ENCODE data around the gene REPS1. TPM values are rescaled to one million over a fixed set of nuclear protein-coding genes. Genes with fewer than 3 reads are reported as not detected.

REPS1 gene
- total RNA-seq, 1 experiment from 2014 or later = 74.4 TPM

GRCh38 chr6:138923561-138923960 is 64.5 kb downstream of the REPS1 start:
- no peak overlapping the region for H2BK12ac ChIP-seq (ENCODE audit: insufficient read length, low read depth, low read length)
- H3T11ph ChIP-seq (ENCODE audit: low read length) = no peak overlapping the region
- H3K79me1 ChIP-seq (ENCODE audit: insufficient read depth, low read depth, low read length, poor library complexity, severe bottlenecking) = no peaks in the 10 kb centered on the region
- H3K23me2 ChIP-seq (ENCODE audit: insufficient read length, low read depth, low read length, poor library complexity, severe bottlenecking) = no peaks in the 10 kb centered on the region
- no peak overlapping the region for H3K4ac ChIP-seq (ENCODE audit: low read depth, low read length)
- H3K56ac ChIP-seq (ENCODE audit: insufficient read length, low read depth, low read length) = no peak overlapping the region
- H3K4me1 ChIP-seq (ENCODE audit: insufficient read depth, low read length) = no peaks in the 10 kb centered on the region
- no peak overlapping the region for H3K4me2 ChIP-seq (ENCODE audit: insufficient read depth, insufficient read length, low read length)
- no peaks in the 10 kb centered on the region for H4K20me1 ChIP-seq (ENCODE audit: control insufficient read depth, insufficient read depth, insufficient read length)
- no peak overlapping the region for H2BK15ac ChIP-seq (ENCODE audit: low read depth, low read length)
- Mint-ChIP-seq H3K9me3 (no peaks in the 10 kb centered on the region), H3K27ac (peak overlapping the region in 1 of 3 experiments; percentile 19; a peak in 1 of 7 replicates), H3K27me3 (ENCODE audit: low read depth) (no peaks in the 10 kb centered on the region), H3K36me3 (ENCODE audit: insufficient read depth in 1 of 3, low read depth in 3 of 3) (peaks cover 3 to 24% (median 22%) of the 10 kb centered on the region in 3 experiments; a peak in 5 of 7 replicates), H3K4me3 (no peak overlapping the region), H3K4me1 (peaks cover 3 to 5% of the 10 kb centered on the region in 2 experiments)
- H3K79me2 ChIP-seq (ENCODE audit: insufficient read depth, low read length) = no peaks in the 10 kb centered on the region
- no peak overlapping the region for H2BK20ac ChIP-seq (ENCODE audit: low read depth, low read length, poor library complexity, severe bottlenecking)
- no peak overlapping the region for H2BK120ac ChIP-seq (ENCODE audit: low read depth, low read length, poor library complexity, severe bottlenecking)
- no peak for DNase-seq
- TF ChIP-seq CTCF (conservative IDR thresholded peaks at IDR 0.05) = no peak
- no peak overlapping the region for H3K14ac ChIP-seq (ENCODE audit: insufficient read depth, low read length)
- no peaks in the 10 kb centered on the region for H3K9me3 ChIP-seq (ENCODE audit: control insufficient read depth, low read depth, low read length)
- no peak overlapping the region for H3K9ac ChIP-seq (ENCODE audit: extremely low read depth, insufficient read length, low read length)
- H3K18ac ChIP-seq (ENCODE audit: insufficient read length, low read depth, low read length) = no peak overlapping the region
- no peaks in the 10 kb centered on the region for H3K27me3 ChIP-seq (ENCODE audit: insufficient read depth, low read length)
- no peak overlapping the region for H2BK5ac ChIP-seq (ENCODE audit: insufficient read length, low read length)
- no peak overlapping the region for H3K23ac ChIP-seq (ENCODE audit: insufficient read length, low read depth, low read length)
- H4K8ac ChIP-seq (replicated peaks; ENCODE audit: insufficient read length, low read depth, low read length) = no peak overlapping the region
- H4K5ac ChIP-seq (ENCODE audit: insufficient read length, low read depth, low read length) = no peak overlapping the region
- H2AK5ac ChIP-seq (ENCODE audit: insufficient read length, low read length) = no peak overlapping the region
- H4K91ac ChIP-seq (ENCODE audit: insufficient read length, low read depth, low read length) = no peak overlapping the region
- no peak overlapping the region for H2AFZ ChIP-seq (ENCODE audit: low read length)
- H3K27ac ChIP-seq (ENCODE audit: insufficient read length, low read depth, low read length) = no peak overlapping the region
